ENCODE data around the gene DLGAP1.

DLGAP1 gene

DNA sequence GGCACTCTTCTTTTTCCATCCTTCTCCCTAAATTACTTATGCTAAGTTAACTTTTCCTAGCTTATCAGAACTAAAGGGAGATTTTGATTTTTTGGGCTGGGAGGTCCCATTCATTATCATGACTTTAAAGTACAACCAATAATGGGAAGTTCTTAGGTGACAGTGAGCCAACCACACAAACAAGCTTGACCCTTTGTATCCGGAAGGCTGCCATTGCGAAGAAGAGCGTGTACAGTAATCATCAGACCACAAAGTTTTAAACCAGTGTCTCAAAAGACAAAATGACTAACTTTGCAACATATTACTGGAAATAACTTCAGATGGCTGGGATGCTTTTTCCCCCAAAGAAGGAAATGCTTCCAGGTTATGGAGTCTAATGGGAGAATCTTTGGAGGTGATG lies 707.0 kb downstream of the DLGAP1 start:
- TF ChIP-seq CREB1 (IDR thresholded peaks at IDR 0.05; ENCODE audit: low read depth): no peak
- no peak for TF ChIP-seq FOXM1 (IDR thresholded peaks at IDR 0.05; ENCODE audit: borderline replicate concordance, low read depth)
- TF ChIP-seq CEBPB (IDR thresholded peaks at IDR 0.05): no peak
- TF ChIP-seq NFIC (IDR thresholded peaks at IDR 0.05): no peak
- TF ChIP-seq EP300 (IDR thresholded peaks at IDR 0.05; ENCODE audit: borderline replicate concordance): no peak
- no peak for TF ChIP-seq TAF1 (IDR thresholded peaks at IDR 0.05; ENCODE audit: low read depth)

DNA sequence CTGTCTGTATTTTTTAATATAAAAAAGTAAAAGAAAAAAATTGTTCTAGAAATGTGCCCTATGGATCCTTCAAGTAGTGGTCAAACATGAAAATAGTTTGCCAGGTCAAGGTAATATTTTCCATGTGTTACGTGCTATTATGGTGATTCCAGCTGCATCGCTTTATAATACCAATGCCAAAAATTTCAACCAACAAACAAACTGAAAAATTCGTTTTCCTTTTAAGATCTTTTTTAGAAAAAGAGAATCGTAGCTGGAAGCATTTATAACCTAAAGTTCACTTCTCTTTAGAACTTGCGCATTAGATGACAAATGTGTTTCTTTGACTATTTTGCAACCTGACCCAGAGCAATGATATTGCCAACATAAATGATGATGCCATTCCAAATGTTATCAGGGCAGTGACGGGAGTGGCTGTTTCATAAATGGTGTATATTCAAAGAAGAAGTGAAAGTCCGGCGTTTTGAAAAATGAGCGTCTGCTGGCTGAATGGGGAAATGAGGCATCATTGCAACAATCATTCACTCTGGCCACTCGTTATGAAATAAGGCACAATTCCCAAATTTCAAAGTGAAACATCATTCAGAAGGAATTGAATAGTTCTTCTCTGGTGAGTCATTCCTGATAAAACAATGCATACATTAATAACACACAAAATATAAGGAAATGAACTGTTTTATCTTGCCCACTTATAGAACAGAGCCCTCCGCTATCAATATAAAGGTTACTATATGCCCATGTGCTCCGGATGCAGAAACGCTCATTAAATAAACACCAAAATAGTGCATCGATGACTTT lies 707.7 kb downstream of the DLGAP1 start:
- TF ChIP-seq ZBTB7A (IDR thresholded peaks at IDR 0.05; ENCODE audit: low read depth) (no peak), RAD21 (IDR thresholded peaks at IDR 0.05; ENCODE audit: low read depth) (no peak), TEAD4 (IDR thresholded peaks at IDR 0.05) (no peak)
- TF ChIP-seq, protein P1, sequence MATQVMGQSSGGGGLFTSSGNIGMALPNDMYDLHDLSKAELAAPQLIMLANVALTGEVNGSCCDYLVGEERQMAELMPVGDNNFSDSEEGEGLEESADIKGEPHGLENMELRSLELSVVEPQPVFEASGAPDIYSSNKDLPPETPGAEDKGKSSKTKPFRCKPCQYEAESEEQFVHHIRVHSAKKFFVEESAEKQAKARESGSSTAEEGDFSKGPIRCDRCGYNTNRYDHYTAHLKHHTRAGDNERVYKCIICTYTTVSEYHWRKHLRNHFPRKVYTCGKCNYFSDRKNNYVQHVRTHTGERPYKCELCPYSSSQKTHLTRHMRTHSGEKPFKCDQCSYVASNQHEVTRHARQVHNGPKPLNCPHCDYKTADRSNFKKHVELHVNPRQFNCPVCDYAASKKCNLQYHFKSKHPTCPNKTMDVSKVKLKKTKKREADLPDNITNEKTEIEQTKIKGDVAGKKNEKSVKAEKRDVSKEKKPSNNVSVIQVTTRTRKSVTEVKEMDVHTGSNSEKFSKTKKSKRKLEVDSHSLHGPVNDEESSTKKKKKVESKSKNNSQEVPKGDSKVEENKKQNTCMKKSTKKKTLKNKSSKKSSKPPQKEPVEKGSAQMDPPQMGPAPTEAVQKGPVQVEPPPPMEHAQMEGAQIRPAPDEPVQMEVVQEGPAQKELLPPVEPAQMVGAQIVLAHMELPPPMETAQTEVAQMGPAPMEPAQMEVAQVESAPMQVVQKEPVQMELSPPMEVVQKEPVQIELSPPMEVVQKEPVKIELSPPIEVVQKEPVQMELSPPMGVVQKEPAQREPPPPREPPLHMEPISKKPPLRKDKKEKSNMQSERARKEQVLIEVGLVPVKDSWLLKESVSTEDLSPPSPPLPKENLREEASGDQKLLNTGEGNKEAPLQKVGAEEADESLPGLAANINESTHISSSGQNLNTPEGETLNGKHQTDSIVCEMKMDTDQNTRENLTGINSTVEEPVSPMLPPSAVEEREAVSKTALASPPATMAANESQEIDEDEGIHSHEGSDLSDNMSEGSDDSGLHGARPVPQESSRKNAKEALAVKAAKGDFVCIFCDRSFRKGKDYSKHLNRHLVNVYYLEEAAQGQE (IDR thresholded peaks at IDR 0.05; ENCODE audit: low read depth): no peak
- TF ChIP-seq, protein P2, sequence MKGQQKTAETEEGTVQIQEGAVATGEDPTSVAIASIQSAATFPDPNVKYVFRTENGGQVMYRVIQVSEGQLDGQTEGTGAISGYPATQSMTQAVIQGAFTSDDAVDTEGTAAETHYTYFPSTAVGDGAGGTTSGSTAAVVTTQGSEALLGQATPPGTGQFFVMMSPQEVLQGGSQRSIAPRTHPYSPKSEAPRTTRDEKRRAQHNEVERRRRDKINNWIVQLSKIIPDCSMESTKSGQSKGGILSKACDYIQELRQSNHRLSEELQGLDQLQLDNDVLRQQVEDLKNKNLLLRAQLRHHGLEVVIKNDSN (IDR thresholded peaks at IDR 0.05): no peak

DNA sequence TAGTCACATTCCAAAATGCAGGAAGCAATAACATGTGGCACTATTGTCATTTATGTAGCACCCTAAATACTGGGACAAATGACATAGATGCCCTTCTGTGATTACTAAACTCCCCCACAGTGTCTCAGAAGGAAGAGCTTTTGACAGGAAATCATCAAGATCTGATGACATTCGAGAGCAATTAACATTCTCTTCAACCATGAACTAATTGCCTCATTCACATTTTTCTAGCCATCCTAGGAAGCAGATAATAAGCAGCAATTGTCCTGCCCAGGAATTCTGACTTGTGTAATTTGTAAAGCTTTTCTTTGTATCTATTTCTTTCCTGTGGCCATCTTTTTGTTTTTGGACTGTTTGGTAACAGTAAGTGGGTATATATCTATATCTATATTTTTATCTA lies 712.6 kb downstream of the DLGAP1 start:
- TF ChIP-seq EGR1 (IDR thresholded peaks at IDR 0.05) (no peak), NFIC (IDR thresholded peaks at IDR 0.05) (no peak), CREB1 (IDR thresholded peaks at IDR 0.05; ENCODE audit: low read depth) (no peak), ZBTB7A (IDR thresholded peaks at IDR 0.05; ENCODE audit: low read depth) (no peak)
- TF ChIP-seq, protein P2 (IDR thresholded peaks at IDR 0.05): no peak

DNA sequence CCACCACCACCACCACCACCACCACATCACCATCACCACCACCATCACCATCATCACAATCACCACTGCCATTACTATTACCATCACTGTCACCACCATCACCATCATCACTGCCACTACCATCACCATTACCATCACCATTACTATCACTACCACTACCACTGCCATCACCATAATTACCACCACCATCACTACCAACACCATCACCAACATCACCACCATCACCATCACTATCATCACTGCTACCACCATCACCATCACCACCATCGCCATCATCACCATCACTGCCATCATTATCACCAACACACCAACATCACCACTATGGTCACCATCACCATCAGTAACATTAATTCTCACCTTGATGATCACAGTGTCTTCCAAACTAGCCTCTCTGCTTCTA lies 713.8 kb downstream of the DLGAP1 start:
- TF ChIP-seq TEAD4 (IDR thresholded peaks at IDR 0.05): no peak
- TF ChIP-seq, protein P2 (IDR thresholded peaks at IDR 0.05): no peak
- no peak for TF ChIP-seq CEBPB (IDR thresholded peaks at IDR 0.05)
- TF ChIP-seq, protein P1 (IDR thresholded peaks at IDR 0.05; ENCODE audit: low read depth): no peak
- TF ChIP-seq, protein P3, sequence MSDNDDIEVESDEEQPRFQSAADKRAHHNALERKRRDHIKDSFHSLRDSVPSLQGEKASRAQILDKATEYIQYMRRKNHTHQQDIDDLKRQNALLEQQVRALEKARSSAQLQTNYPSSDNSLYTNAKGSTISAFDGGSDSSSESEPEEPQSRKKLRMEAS (IDR thresholded peaks at IDR 0.05): no peak
- no peak for TF ChIP-seq ZBTB7A (IDR thresholded peaks at IDR 0.05; ENCODE audit: low read depth)
- TF ChIP-seq EGR1 (IDR thresholded peaks at IDR 0.05): no peak
- no peak for TF ChIP-seq FOXM1 (IDR thresholded peaks at IDR 0.05; ENCODE audit: borderline replicate concordance, low read depth)

DNA sequence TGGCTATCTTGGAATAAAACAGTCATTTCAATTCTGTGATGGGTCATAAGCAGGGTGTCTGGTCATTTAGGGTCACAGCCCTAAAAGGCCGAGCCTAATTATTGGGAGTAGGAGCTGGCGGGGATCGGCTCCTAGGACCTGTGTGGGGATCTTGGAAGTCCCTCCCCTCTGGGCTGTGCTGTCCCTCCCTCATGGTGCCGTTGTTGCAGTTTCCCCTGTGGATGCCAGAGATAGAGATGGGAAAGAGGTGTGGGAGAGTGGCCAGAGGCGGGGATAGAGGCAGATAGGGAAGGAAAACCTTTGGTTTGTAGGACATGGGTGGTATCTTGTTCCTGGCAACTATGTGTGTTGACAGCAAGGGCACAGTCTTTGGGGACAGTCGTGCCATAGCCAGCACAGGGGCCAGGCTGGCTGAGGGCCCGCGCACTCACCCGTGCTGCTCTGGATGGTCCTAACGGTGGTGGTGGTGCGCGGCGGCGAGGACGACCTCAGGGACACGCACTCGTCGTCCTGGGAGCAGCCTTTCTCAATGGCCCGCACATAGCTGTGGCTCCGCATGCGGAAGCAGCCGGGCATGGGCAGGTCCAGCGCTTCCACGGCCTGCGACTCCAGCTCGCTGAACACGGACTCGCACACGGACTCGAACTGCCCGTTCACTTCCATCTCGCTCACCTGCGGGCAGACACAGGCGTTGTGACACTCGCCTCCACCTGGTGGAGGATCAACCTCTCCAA lies 726.2 kb downstream of the DLGAP1 start:
- no peak for TF ChIP-seq FOXM1 (IDR thresholded peaks at IDR 0.05; ENCODE audit: borderline replicate concordance, low read depth)
- TF ChIP-seq YY1 (IDR thresholded peaks at IDR 0.05; ENCODE audit: low read depth): no peak
- no peak for TF ChIP-seq EP300 (IDR thresholded peaks at IDR 0.05; ENCODE audit: borderline replicate concordance)
- no peak for TF ChIP-seq TEAD4 (IDR thresholded peaks at IDR 0.05)
- TF ChIP-seq, protein P2 (IDR thresholded peaks at IDR 0.05): no peak
- TF ChIP-seq RAD21 (IDR thresholded peaks at IDR 0.05; ENCODE audit: low read depth): no peak
- TF ChIP-seq TCF12 (IDR thresholded peaks at IDR 0.05; ENCODE audit: low read depth): no peak
- no peak for TF ChIP-seq CEBPB (IDR thresholded peaks at IDR 0.05)
- TF ChIP-seq, protein P3 (IDR thresholded peaks at IDR 0.05): no peak
- TF ChIP-seq EGR1 (IDR thresholded peaks at IDR 0.05): no peak
- no peak for TF ChIP-seq NFIC (IDR thresholded peaks at IDR 0.05)
- TF ChIP-seq TAF1 (IDR thresholded peaks at IDR 0.05; ENCODE audit: low read depth): no peak
- TF ChIP-seq CREB1 (IDR thresholded peaks at IDR 0.05; ENCODE audit: low read depth): no peak
- TF ChIP-seq ZBTB7A (IDR thresholded peaks at IDR 0.05; ENCODE audit: low read depth): no peak
- TF ChIP-seq, protein P1 (IDR thresholded peaks at IDR 0.05; ENCODE audit: low read depth): no peak

All from Ishikawa (cell line).